Measurements from ENCODE around the gene CYP27B1. TPM values are rescaled to one million over a fixed set of nuclear protein-coding genes. Genes with fewer than 3 reads are reported as not detected.

Gene CYP27B1
- total RNA-seq, 1 donor from 2014 or later, result not detected

GRCh38 chr12:57731411-57732080 lies 35.3 kb downstream of the CYP27B1 start:
- TF ChIP-seq, protein P1, sequence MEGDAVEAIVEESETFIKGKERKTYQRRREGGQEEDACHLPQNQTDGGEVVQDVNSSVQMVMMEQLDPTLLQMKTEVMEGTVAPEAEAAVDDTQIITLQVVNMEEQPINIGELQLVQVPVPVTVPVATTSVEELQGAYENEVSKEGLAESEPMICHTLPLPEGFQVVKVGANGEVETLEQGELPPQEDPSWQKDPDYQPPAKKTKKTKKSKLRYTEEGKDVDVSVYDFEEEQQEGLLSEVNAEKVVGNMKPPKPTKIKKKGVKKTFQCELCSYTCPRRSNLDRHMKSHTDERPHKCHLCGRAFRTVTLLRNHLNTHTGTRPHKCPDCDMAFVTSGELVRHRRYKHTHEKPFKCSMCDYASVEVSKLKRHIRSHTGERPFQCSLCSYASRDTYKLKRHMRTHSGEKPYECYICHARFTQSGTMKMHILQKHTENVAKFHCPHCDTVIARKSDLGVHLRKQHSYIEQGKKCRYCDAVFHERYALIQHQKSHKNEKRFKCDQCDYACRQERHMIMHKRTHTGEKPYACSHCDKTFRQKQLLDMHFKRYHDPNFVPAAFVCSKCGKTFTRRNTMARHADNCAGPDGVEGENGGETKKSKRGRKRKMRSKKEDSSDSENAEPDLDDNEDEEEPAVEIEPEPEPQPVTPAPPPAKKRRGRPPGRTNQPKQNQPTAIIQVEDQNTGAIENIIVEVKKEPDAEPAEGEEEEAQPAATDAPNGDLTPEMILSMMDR (IDR thresholded peaks at IDR 0.05), result no peak
- Histone ChIP-seq H3K4me3 (no peak overlapping the region), H3K4me1 (peaks cover 6 to 8% of the 10 kb centered on the region in 2 donors), H3K27ac (no peak overlapping the region), H3K36me3 (no peaks in the 10 kb centered on the region), H3K9me3 (no peaks in the 10 kb centered on the region), H3K27me3 (peaks cover 10% of the 10 kb centered on the region)
- intact Hi-C loops (cut with DNase I), result no loop called here
- DNase-seq (ENCODE audit: low spot score in 2 of 2), result peak in 1 of 2 donors; percentile 37

DNA sequence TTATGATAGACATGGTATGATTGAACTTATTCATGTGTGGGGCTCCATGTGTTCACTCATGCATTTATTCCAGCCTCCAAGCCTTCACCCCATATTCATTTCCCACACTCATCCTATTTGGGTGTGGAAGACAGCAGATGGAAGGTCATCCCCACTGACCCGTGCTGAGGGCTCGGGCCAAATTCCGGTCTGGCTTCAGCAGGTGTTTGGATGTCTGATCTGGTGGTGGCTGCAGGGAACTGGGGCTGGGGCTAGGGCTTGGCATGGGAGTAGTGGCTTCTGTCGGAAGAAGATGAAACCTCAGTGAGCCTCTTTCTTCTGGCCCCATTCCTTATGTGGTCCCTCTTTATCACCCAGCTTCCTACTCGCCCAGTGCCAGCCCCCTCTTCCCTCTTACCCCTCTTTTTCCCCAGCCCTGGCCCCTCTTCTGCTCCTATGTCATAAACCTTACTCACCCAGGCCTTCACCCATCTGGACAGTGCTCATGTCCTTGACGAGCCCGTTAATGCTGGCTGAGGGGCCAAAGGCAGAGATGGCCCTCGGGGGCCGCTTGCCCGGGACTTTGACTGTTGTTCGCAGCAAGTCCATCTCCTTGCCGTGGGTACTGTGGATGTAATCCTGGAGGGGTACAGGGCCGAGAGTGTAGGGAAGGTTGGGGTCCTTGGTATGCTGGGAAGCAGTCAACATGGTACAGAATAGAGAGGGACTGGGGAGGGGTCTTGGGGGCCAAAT lies 36.4 kb downstream of the CYP27B1 start:
- Histone ChIP-seq H3K27ac (no peak overlapping the region), H3K4me1 (peaks cover 0 to 12% of the 10 kb centered on the region in 2 donors), H3K27me3 (peaks cover 7% of the 10 kb centered on the region), H3K36me3 (no peaks in the 10 kb centered on the region), H3K4me3 (no peak overlapping the region), H3K9me3 (no peaks in the 10 kb centered on the region)
- intact Hi-C loops (cut with DNase I), result no loop called here
- TF ChIP-seq, protein P1 (IDR thresholded peaks at IDR 0.05), result no peak
- DNase-seq (ENCODE audit: low spot score in 2 of 2), result peak in 1 of 2 donors; percentile 56

DNA sequence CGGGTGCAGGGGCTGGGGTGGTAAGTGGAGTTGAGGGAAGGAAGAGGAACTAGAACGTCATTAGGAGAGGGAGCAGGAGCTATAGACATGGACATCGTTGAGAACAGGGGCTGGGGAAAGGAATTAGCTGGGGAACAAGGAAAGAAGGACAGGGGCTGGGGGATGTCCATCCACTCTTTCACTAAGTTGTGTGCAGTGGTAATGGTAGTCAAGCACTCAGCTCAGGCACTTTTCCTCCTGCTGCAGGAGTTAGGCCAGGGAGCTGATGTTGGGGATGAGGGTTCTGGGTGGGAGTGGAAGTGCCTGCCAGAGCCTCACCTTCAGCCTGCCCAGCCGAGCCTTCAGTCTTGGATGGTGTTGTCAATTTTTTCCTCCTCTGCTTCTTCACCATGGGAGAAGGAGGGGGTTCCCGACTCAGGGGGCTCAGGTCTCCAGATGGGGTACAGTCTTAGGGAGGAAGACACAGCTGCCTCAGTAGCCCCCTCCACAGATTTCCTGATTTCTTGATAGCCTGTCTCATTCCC lies 37.5 kb downstream of the CYP27B1 start:
- TF ChIP-seq, protein P1 (IDR thresholded peaks at IDR 0.05), result no peak
- H3K9me3 ChIP-seq, result no peaks in the 10 kb centered on the region
- H3K36me3 ChIP-seq, result no peaks in the 10 kb centered on the region
- intact Hi-C loops (cut with DNase I), result loop anchor here (5.0 kb wide), 1 partner anchor 38 kb away; the partner anchor contains the start of gene CYP27B1
- no peak overlapping the region for H3K4me3 ChIP-seq
- DNase-seq (ENCODE audit: low spot score in 2 of 2), result peak in 1 of 2 donors; percentile 42
- H3K27ac ChIP-seq, result no peak overlapping the region
- H3K4me1 ChIP-seq, result peaks cover 0 to 12% of the 10 kb centered on the region in 2 donors
- peaks cover 3% of the 10 kb centered on the region for H3K27me3 ChIP-seq

GRCh38 chr12:57727758-57728395 lies 39.0 kb downstream of the CYP27B1 start:
- TF ChIP-seq, protein P1 (IDR thresholded peaks at IDR 0.05), result no peak
- H3K27ac ChIP-seq, result no peak overlapping the region
- intact Hi-C loops (cut with DNase I), result loop anchor here (2.0 to 5.0 kb wide), 2 partner anchors 17 to 39 kb away; partner anchors contain the start of genes CYP27B1 and TSPAN31
- H3K4me3 ChIP-seq, result peak overlapping the region in 1 of 2 donors; percentile 77
- DNase-seq (ENCODE audit: low spot score in 2 of 2), result peak in 1 of 2 donors; percentile 47
- no peaks in the 10 kb centered on the region for H3K36me3 ChIP-seq
- no peaks in the 10 kb centered on the region for H3K9me3 ChIP-seq
- peaks cover 3% of the 10 kb centered on the region for H3K27me3 ChIP-seq
- peaks cover 0 to 12% of the 10 kb centered on the region in 2 donors for H3K4me1 ChIP-seq
